Stimulated activated CD8-positive, alpha-beta memory T cell treated with anti-CD3 and anti-CD28 coated beads, Interleukin-15, amount 100 ng/mL, for 1 hour (primary cell): ENCODE measurements around the gene TMEM234.

Source experiments
- DNase-seq: peaks from one replicate; pipeline ENCODE4 v3.0.0-alpha.2; 2020; ENCODE audit warnings: low read depth

TMEM234 gene

GRCh38 chr1:32239790-32240139 is 17.6 kb upstream of the TMEM234 start:
- no peak for DNase-seq

GRCh38 chr1:32239337-32239736 is 17.2 kb upstream of the TMEM234 start:
- no peak for DNase-seq

- no peak for DNase-seq
These were observed 12.6 kb upstream of the TMEM234 start for GRCh38 chr1:32234792-32235191.

- no peak for DNase-seq
These were observed 10.6 kb upstream of the TMEM234 start for GRCh38 chr1:32232558-32233304.

GRCh38 chr1:32231843-32232432 is 9.8 kb upstream of the TMEM234 start:
- no peak for DNase-seq

GRCh38 chr1:32228771-32229170 is 6.6 kb upstream of the TMEM234 start:
- DNase-seq = no peak

- no peak for DNase-seq
These were observed 2.1 kb upstream of the TMEM234 start for GRCh38 chr1:32224285-32224684.

- DNase-seq = no peak
These were observed 1.5 kb upstream of the TMEM234 start for GRCh38 chr1:32223683-32224082.

GRCh38 chr1:32221581-32221979 is 573 bp downstream of the TMEM234 start:
- DNase-seq = no peak

GRCh38 chr1:32220746-32221580 is 1.2 kb downstream of the TMEM234 start:
- DNase-seq = no peak

GRCh38 chr1:32219022-32219421 is 3.1 kb downstream of the TMEM234 start:
- no peak for DNase-seq

- no peak for DNase-seq
These were observed 5.6 kb downstream of the TMEM234 start for GRCh38 chr1:32216566-32216965.

GRCh38 chr1:32215629-32216480 is 6.3 kb downstream of the TMEM234 start:
- peak; percentile 38 for DNase-seq

- DNase-seq = no peak
These were observed 13.2 kb downstream of the TMEM234 start, which contains the start of gene DCDC2B for GRCh38 chr1:32208891-32209328. DCDC2B (plus strand) TSS chr1:32209089; CDS start chr1:32209094, 5 bp downstream.

- no peak for DNase-seq
These were observed 13.7 kb downstream of the TMEM234 start for GRCh38 chr1:32208469-32208868.

- DNase-seq = peak; percentile 57
These were observed 16.5 kb downstream of the TMEM234 start, which contains the start of gene IQCC for GRCh38 chr1:32205401-32206370. IQCC (plus strand) TSS chr1:32205671; CDS start chr1:32205682, 11 bp downstream.

GRCh38 chr1:32204943-32205361 is 17.2 kb downstream of the TMEM234 start:
- DNase-seq = no peak

GRCh38 chr1:32201011-32201855 is 20.9 kb downstream of the TMEM234 start:
- peak; percentile 59 for DNase-seq

- peak; percentile 24 for DNase-seq
These were observed 21.7 kb downstream of the TMEM234 start, which contains the start of gene CCDC28B for GRCh38 chr1:32200226-32201010. CCDC28B (plus strand) TSS chr1:32200595; CDS start chr1:32201936, 1,341 bp downstream.
